HEK293 (cell line): ENCODE measurements around the gene EXOC3.

Experiments used
- CTCF ChIP-seq: fragments of 450-650 bp; formaldehyde crosslinking; IDR thresholded peaks from 2 replicates; pipeline ENCODE4 v1.5.1; 2016; ENCODE audit warnings: missing biosample characterization, missing genetic modification characterization
- ZNF501 ChIP-seq: fragments of 450-650 bp; formaldehyde crosslinking; IDR thresholded peaks from 2 replicates; pipeline ENCODE4 v1.5.1; 2016; ENCODE audit warnings: missing biosample characterization, missing genetic modification characterization
- ZNF521 ChIP-seq: fragments of 450-650 bp; formaldehyde crosslinking; IDR thresholded peaks from 2 replicates; pipeline ENCODE4 v1.5.1; 2017; ENCODE audit warnings: missing biosample characterization, mild to moderate bottlenecking, missing genetic modification characterization
- ZNF549 ChIP-seq: fragments of 450-650 bp; IDR thresholded peaks from 2 replicates; pipeline ENCODE4 v1.5.1; 2018; ENCODE audit warnings: missing biosample characterization, missing genetic modification characterization, mild to moderate bottlenecking, inconsistent platforms, moderate library complexity
- ZNF677 ChIP-seq: fragments of 450-650 bp; IDR thresholded peaks from 2 replicates; pipeline ENCODE4 v1.5.0; 2018; ENCODE audit warnings: missing biosample characterization, mild to moderate bottlenecking, missing genetic modification characterization, moderate library complexity
- ZNF777 ChIP-seq: fragments of 450-650 bp; formaldehyde crosslinking; IDR thresholded peaks from 2 replicates; pipeline ENCODE4 v1.5.1; 2017; ENCODE audit warnings: missing biosample characterization, missing genetic modification characterization, borderline replicate concordance

GRCh38 chr5:417301-418161 is 25.4 kb upstream of the EXOC3 start:
- TF ChIP-seq ZNF501 (tag by site-specific recombination), result no peak
- TF ChIP-seq CTCF (tag by site-specific recombination), result no peak
- no peak for TF ChIP-seq ZNF521
- TF ChIP-seq ZNF677 (tag by site-specific recombination), result no peak
- no peak for TF ChIP-seq ZNF549 (tag by site-specific recombination)
- no peak for TF ChIP-seq ZNF777 (tag by site-specific recombination)
